IMR-90 (cell line): Measurements from ENCODE around the gene MAPKAP1. TPM values are rescaled to one million over a fixed set of nuclear protein-coding genes. Genes with fewer than 3 reads are reported as not detected.
A peak's percentile ranks its signal among the peaks of the same experiment; 100 is the strongest.

Experiments
- ATAC-seq: fragments of 200-7000 bp; cut with Tn5 transposase; 2 replicates; pipeline ENCODE4 v1.9.1; 2020; ENCODE audit warnings: low read depth, mild to moderate bottlenecking, moderate library complexity
- BruUV-seq: library from RNA; stranded (reverse); fragments of 400-500 nt; replicated peaks from 2 replicates; lab custom pipeline; 2021; lab: Mats Ljungman, UMichigan
- CTCF ChIA-PET: fragments of 300-600 bp; formaldehyde crosslinking; extraction: SDS; loops from one replicate; lab custom pipeline; 2021; ENCODE audit warnings: antibody characterized with exemption; lab: Yijun Ruan, JAX
- POLR2A ChIA-PET: fragments of 300-600 bp; sonication (Branson Sonifier 250); formaldehyde crosslinking; loops from one replicate; lab custom pipeline; 2022; ENCODE audit warnings: antibody characterized with exemption; ENCODE audit not compliant: unreplicated experiment; lab: Charles Lee
- DNase-seq: peaks from one replicate; pipeline ENCODE4 v3.0.0; 2013
- H2AFZ ChIP-seq: replicated peaks from 2 replicates; pipeline ENCODE3; 2013; ENCODE audit warnings: low read length, mild to moderate bottlenecking; ENCODE audit not compliant: poor library complexity
- H2AK5ac ChIP-seq: 2 replicates; pipeline ENCODE4 v1.6.1; 2013; ENCODE audit warnings: low read depth, low read length, inconsistent platforms
- H2AK9ac ChIP-seq: replicated peaks from 2 replicates; pipeline ENCODE3; 2013; ENCODE audit warnings: mild to moderate bottlenecking, low read depth, low read length, moderate library complexity; ENCODE audit not compliant: poor library complexity
- H2BK120ac ChIP-seq: 2 replicates; pipeline ENCODE4 v1.6.1; 2013; ENCODE audit warnings: low read depth, low read length, inconsistent platforms
- H2BK15ac ChIP-seq: 3 replicates; pipeline ENCODE4 v1.6.1; 2013; ENCODE audit warnings: low read depth, low read length, inconsistent platforms
- H2BK20ac ChIP-seq: 2 replicates; pipeline ENCODE4 v1.6.1; 2013; ENCODE audit warnings: low read depth, mild to moderate bottlenecking, inconsistent platforms, low read length, moderate library complexity
- H2BK5ac ChIP-seq: 2 replicates; pipeline ENCODE4 v1.6.1; 2013; ENCODE audit warnings: mild to moderate bottlenecking, low read depth, low read length, inconsistent platforms; ENCODE audit not compliant: poor library complexity, severe bottlenecking
- H3K14ac ChIP-seq: replicated peaks from 2 replicates; pipeline ENCODE4 v1.6.1; 2013; ENCODE audit warnings: low read depth, low read length, inconsistent platforms
- H3K18ac ChIP-seq: 2 replicates; pipeline ENCODE4 v1.6.1; 2013; ENCODE audit warnings: low read depth, low read length, control low read depth
- H3K23ac ChIP-seq: 2 replicates; pipeline ENCODE4 v1.6.1; 2013; ENCODE audit warnings: low read depth, low read length, inconsistent platforms
- H3K27ac ChIP-seq: 2 replicates; pipeline ENCODE4 v1.5.1; 2013; ENCODE audit warnings: mild to moderate bottlenecking, control low read depth, low read length; ENCODE audit not compliant: insufficient read depth
- H3K27me3 ChIP-seq: 2 replicates; pipeline ENCODE4 v1.6.1; 2013; ENCODE audit warnings: low read length; ENCODE audit not compliant: control insufficient read depth, insufficient read depth
- H3K36me3 ChIP-seq: 2 replicates; pipeline ENCODE4 v1.6.1; 2013; ENCODE audit warnings: low read length, mixed read lengths; ENCODE audit not compliant: control insufficient read depth, insufficient read depth
- H3K4ac ChIP-seq: 2 replicates; pipeline ENCODE4 v1.6.1; 2013; ENCODE audit warnings: low read depth, low read length, inconsistent platforms
- H3K4me1 ChIP-seq: 2 replicates; pipeline ENCODE4 v1.6.1; 2013; ENCODE audit warnings: low read length, mixed read lengths; ENCODE audit not compliant: control insufficient read depth, insufficient read depth
- H3K4me2 ChIP-seq: 2 replicates; pipeline ENCODE4 v1.6.1; 2013; ENCODE audit warnings: low read depth, mild to moderate bottlenecking, control low read depth, low read length, moderate library complexity
- H3K4me3 ChIP-seq: 2 replicates; pipeline ENCODE4 v1.5.1; 2013; ENCODE audit warnings: low read depth, mild to moderate bottlenecking, control low read depth, low read length, moderate library complexity; ENCODE audit not compliant: insufficient read depth
- H3K56ac ChIP-seq: 2 replicates; pipeline ENCODE4 v1.6.1; 2013; ENCODE audit warnings: low read length, inconsistent platforms; ENCODE audit not compliant: insufficient read depth; ENCODE audit errors: extremely low read depth
- H3K79me1 ChIP-seq, 2 experiments: 2 replicates each; pipeline ENCODE4 v1.6.1; 2013; ENCODE audit warnings: low read length in 2 of 2, inconsistent platforms in 1 of 2, low read depth in 1 of 2
- H3K9ac ChIP-seq: 2 replicates; pipeline ENCODE4 v1.6.1; 2013; ENCODE audit warnings: low read depth, low read length, control low read depth
- H3K9me1 ChIP-seq: 2 replicates; pipeline ENCODE4 v1.6.1; 2013; ENCODE audit warnings: low read length, inconsistent platforms; ENCODE audit not compliant: insufficient read depth
- H3K9me3 ChIP-seq: 2 replicates; pipeline ENCODE4 v1.6.1; 2013; ENCODE audit warnings: low read length; ENCODE audit not compliant: control insufficient read depth, insufficient read depth
- H4K20me1 ChIP-seq: 2 replicates; pipeline ENCODE4 v1.6.1; 2013; ENCODE audit warnings: low read length, inconsistent platforms; ENCODE audit not compliant: insufficient read depth
- H4K5ac ChIP-seq: 2 replicates; pipeline ENCODE4 v1.6.1; 2013; ENCODE audit warnings: mild to moderate bottlenecking, low read depth, low read length, control low read depth
- H4K8ac ChIP-seq, 2 experiments: 2 replicates each; pipeline ENCODE4 v1.6.1; 2013; ENCODE audit warnings: low read depth in 2 of 2, low read length in 2 of 2, control low read depth in 1 of 2, inconsistent platforms in 1 of 2
- H4K91ac ChIP-seq: 2 replicates; pipeline ENCODE4 v1.6.1; 2013; ENCODE audit warnings: low read depth, low read length, inconsistent platforms; ENCODE audit not compliant: insufficient read depth
- MAZ ChIP-seq: IDR thresholded peaks from 2 replicates; pipeline ENCODE4 v1.6.1; 2012; ENCODE audit warnings: low read depth, mild to moderate bottlenecking, low read length, improper control_type of control experiment, moderate library complexity, borderline replicate concordance
- WGBS, 2 experiments: methylation state at CpG; one replicate each; pipeline versions ENCODE4 v1.1.5 to v1.1.7; 2013; ENCODE audit warnings: missing lambda C conversion rate in 2 of 2; ENCODE audit not compliant: insufficient read length in 1 of 2; ENCODE audit errors: extremely low coverage in 2 of 2; 5-methylcytosine and 5-hydroxymethylcytosine counted together
- dilution Hi-C: fragments of 300-500 bp; cut with HindIII; formaldehyde crosslinking; loops from one replicate; pipeline ENCODE4 v1.14.3; 2018; ENCODE audit warnings: low sequenced_read_pairs; ENCODE audit not compliant: unreplicated experiment
- in situ Hi-C: fragments of 300-500 bp; cut with MboI; formaldehyde crosslinking; loops from 3 replicates; pipeline ENCODE4 v1.14.3; 2019; ENCODE audit warnings: low sequenced_read_pairs, inconsistent platforms, mixed read lengths
- intact Hi-C: fragments of 100-400 bp; cut with micrococcal nuclease; formaldehyde crosslinking; loops from 2 replicates; pipeline ENCODE4 v1.10.0; 2022
- polyA plus RNA-seq, 3 experiments: library from polyadenylated mRNA; depleted of rRNA; stranded (reverse); fragments of >200 nt; gene quantifications; 2 replicates each; pipeline ENCODE4 v1.2.3, GENCODE V29; 2012; ENCODE audit warnings: low replicate concordance in 1 of 3
- total RNA-seq: library from RNA; depleted of rRNA; stranded (reverse); fragments of >200 nt; gene quantifications from 2 replicates; pipeline ENCODE4 v1.2.3, GENCODE V29; 2012

MAPKAP1 gene
- total and polyA plus RNA-seq, 2 of the 4 experiments (the other 2 are of a cell fraction) = 87.2 to 158 TPM

GRCh38 chr9:125743682-125744428, 36.8 kb upstream of the MAPKAP1 start:
- no peak overlapping the region for H2AK5ac ChIP-seq
- H4K8ac ChIP-seq = no peak overlapping the region
- BruUV-seq = no TSS peak
- no peak overlapping the region for H2BK5ac ChIP-seq
- no peak overlapping the region for H2BK120ac ChIP-seq
- no peak overlapping the region for H2AK9ac ChIP-seq
- peaks cover 4 to 19% of the 10 kb centered on the region in 2 experiments; a peak in 2 of 4 replicates for H3K79me1 ChIP-seq
- no peak overlapping the region for H3K4me3 ChIP-seq
- no peak overlapping the region for H4K5ac ChIP-seq
- ATAC-seq (no peak), DNase-seq (no peak)
- peaks cover 4% of the 10 kb centered on the region for H3K9me1 ChIP-seq
- H3K14ac ChIP-seq = no peak overlapping the region
- no peak overlapping the region for H3K18ac ChIP-seq
- no peak overlapping the region for H3K27ac ChIP-seq
- TF ChIP-seq MAZ = no peak
- H3K4me2 ChIP-seq = no peak overlapping the region
- no peak overlapping the region for H4K91ac ChIP-seq
- no peak overlapping the region for H3K4ac ChIP-seq
- no peaks in the 10 kb centered on the region for H3K27me3 ChIP-seq
- ChIA-PET CTCF (no interaction called here), POLR2A (no interaction called here)
- 0 out of 3 replicates have a peak overlapping the region, but pooled peaks have one; percentile 21 for H2BK15ac ChIP-seq
- H3K36me3 ChIP-seq = no peaks in the 10 kb centered on the region
- H4K20me1 ChIP-seq = peaks cover 3% of the 10 kb centered on the region; the same call in 1 of the 2 replicates
- dilution Hi-C loops (no loop called here), in situ Hi-C loops (no loop called here), intact Hi-C loops (loop anchor here (10.0 kb wide), 2 partner anchors 311 to 751 kb away; no protein-coding TSS in a partner anchor)
- H3K4me1 ChIP-seq = peaks cover 6% of the 10 kb centered on the region
- peak overlapping the region; percentile 44; the same call in 1 of the 2 replicates for H2BK20ac ChIP-seq
- H3K9me3 ChIP-seq = no peaks in the 10 kb centered on the region
- H3K56ac ChIP-seq = no peak overlapping the region
- H3K9ac ChIP-seq = no peak overlapping the region
- H3K23ac ChIP-seq = no peak overlapping the region
- no peak overlapping the region for H2AFZ ChIP-seq
- no CpG with 5 or more reads among the region's 5 CpGs for WGBS, 2 experiments
